NCI-H1436 treated with DMSO at 0.1 percent for 48 hours (cell line): ENCODE data around the gene ACOT7.

Experiments used
- DNase-seq: peaks from one replicate; lab custom pipeline; 2025; lab: John Stamatoyannopoulos, UW

The ACOT7 gene

GRCh38 chr1:6268415-6268814, 125.2 kb downstream of the ACOT7 start:
- no peak for DNase-seq

DNA sequence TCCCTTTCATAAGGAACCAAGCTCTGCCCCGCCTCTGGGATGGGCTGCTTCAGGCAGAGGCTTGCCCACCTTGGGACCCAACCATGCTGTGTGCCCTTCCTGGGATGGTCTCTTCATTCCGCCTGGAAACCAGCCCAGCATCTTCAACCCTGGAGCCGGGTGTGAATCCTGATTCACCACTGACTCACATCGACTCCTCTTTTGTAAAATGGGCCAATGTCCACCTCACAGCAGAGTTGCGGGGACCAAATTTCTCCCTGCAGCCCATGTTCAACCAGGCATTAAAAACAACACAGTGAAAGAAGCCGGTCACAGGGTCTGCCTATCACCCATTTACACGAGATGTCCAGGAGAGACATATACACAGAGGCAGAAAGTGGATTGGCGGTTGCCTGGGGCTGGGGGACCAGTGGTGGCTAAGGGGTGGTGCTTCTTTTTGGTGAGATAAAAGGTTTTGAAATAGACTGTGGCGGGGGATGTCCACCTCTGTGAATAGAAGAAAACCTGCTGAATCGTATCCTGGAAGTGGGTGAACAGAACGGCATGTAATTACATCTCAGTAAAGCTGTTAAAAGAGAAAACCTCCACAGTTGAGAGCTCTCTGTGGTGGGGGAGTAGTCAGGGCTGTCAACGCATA, 125.8 kb downstream of the ACOT7 start:
- DNase-seq = no peak

- no peak for DNase-seq
Observed at GRCh38 chr1:6266641-6267040, 126.9 kb downstream of the ACOT7 start.

- DNase-seq = no peak
Observed at GRCh38 chr1:6265151-6265550, 128.4 kb downstream of the ACOT7 start.

- DNase-seq = no peak
Observed at GRCh38 chr1:6263716-6264115, 129.9 kb downstream of the ACOT7 start.

- no peak for DNase-seq
Observed at GRCh38 chr1:6262555-6263420, 130.8 kb downstream of the ACOT7 start.

- no peak for DNase-seq
Observed at GRCh38 chr1:6261615-6261995, 132.0 kb downstream of the ACOT7 start.

GRCh38 chr1:6260961-6261614, 132.5 kb downstream of the ACOT7 start, which contains the start of gene GPR153:
Gene GPR153, minus strand, starts transcription at chr1:6261098. Its CDS starts 6,193 bp downstream, at chr1:6254905.
- no peak for DNase-seq

DNA sequence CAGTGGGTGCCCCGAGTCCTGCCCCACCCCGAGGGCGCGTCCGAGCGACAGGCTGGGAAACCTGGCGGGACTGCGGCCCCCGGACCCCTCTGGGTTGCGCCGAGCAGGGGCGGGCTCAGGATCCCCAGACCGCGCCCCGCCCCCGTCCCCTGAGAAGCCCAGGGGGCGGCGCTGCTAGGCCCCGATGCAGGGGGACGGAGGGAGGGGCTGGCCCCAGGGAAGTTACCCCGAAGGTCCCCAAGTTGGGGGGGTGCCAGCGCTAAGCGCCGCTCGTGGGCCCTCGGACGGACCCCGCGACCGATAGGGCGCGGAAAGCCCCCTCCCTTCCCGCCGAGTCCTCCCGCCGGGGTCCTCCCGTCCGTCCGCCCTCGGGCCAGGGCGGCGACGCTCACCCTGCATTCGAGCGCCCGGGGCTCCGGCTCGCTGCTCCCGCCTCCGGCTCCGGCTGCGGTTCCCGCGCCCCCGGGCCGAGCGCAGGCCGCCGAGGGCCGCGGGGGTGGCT, 133.1 kb downstream of the ACOT7 start:
- no peak for DNase-seq

DNA sequence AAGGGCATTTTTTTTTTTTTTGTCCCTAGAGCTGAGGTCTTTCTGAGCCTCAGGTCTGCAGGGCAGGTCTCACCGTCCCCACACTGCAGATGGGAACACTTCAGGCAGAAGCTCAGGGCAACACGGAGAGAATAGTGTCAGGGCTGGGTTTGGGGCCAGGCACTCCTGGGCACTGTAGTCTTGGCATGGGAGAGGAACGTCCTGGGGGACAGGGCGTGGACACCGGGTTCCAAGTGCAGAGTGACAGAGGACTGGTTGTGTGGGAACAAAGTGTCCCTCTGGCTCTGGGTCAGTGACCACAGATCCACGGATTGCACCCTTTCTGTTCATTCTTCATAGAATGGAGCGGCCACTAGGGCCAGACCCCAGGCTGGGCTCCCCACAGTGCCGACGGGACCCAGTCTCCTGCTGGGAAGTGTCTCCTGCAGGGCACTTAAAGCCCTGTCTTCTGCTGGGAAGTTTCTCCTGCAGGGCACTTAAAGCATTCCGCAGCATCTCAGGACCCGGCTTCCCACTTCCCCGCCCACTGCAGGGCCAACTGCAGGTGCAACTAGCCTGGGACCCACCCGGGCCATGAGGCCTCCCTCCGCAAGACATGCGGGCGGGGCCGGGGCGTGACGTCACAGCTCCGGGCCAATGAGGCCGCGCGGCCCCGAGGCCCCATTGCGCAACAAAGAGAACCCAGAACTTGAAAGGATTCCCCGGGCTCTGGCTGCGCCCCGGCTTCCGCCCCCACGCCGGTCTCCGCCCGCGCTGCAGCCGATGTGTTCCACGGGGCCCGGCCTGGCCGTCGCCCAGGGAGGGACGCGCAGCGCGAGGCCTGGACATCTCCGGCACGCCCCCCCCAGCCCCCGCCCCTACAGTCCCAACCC, 133.8 kb downstream of the ACOT7 start:
- DNase-seq = no peak

- DNase-seq = no peak
Observed at GRCh38 chr1:6258675-6259074, 134.9 kb downstream of the ACOT7 start.

- DNase-seq = no peak
Observed at GRCh38 chr1:6257541-6258069, 136.0 kb downstream of the ACOT7 start.

DNA sequence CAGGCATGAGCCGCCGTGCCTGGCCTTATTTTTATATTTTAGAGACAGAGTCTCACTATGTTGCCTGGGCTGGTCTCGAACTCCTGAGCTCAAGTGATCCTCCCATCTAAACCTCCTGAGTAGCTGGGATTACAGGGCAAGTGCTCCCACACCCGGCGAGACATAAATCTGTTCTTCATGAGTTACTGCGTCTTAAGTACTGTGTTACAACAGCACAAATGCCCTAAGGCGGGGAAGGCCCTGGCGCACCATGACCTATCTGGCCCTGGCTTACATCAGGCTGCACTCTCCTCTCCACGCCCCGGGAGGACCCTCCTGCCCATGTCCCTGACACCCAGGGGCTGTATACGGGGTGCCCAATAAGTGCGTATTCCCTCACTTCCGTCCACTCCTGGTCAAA, 136.9 kb downstream of the ACOT7 start:
- no peak for DNase-seq

DNA sequence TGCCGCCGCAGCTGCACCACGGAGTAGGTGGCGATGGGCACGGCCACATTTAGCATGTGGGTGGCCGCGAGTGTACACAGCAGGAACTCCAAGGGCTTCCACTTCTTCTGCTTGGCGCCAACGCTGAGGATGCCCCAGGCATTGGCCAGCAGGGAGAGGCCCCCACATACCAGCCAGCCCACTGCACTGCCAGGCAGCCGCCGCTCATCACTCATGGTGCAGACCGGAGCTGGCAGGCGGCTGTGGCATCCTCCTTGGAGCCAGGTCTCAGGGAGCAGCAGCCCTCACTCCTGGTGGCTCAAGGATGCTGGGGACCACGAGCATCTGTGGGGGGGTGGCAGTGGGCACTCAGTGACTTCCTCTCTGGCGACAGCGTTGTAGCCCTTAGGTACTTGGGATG, 138.9 kb downstream of the ACOT7 start:
- DNase-seq = no peak

DNA sequence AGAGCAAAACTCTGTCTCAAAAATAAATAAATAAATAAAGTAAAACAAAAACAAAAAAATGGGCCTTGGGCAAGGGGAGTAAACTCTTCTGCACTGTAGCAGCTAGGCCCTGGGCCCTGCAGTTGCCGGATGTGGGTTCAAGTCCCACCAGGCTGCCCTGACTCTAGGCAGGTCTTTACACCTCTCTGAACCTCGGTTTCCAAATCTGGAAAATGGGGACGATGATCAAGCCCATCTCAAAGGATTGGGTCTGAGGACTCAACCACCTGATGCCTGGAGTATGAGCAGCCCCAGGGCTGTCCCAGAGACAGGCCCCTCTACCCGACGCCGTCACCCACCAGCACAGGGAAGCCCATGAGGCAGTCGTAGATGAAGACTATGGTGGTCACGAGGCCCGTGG, 140.2 kb downstream of the ACOT7 start:
- no peak for DNase-seq

DNA sequence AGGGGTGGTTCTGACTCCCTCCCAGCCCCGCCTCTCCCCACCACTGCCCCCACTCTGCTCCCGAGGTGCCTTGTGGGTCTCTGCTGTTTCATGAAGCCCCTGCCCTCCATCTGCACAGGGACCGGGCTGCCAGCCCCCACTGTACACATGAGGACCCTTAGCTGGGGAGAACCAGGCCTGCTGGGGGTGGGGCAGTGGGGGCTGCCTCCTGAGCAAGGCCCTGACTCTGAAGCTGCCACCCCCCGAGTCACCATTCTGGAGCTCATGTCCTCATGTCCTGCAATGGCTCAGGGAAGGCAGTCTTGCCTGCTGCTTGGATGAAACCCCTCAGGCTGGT, 141.2 kb downstream of the ACOT7 start:
- no peak for DNase-seq

- no peak for DNase-seq
Observed at GRCh38 chr1:6251681-6252373, 141.7 kb downstream of the ACOT7 start.

DNA sequence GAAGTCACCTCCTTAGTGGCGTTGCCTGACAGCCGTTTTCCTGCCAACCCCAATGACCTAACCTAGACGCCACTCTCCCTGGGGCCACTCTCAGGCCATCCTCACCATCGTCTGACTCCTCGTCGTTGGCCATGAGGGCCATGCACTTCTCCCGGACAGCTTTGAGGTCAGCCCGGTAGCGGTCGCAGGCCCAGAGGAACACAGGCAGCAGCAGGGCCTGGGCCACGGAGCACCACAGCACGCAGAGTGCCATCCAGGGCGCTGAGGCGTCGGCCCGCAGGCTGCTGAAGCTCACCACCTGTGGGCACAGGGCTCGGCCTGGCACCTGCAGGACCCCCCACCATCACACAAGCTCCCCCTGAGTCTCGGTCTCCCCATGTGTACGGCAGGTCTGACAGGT, 142.3 kb downstream of the ACOT7 start:
- DNase-seq = no peak

GRCh38 chr1:6249739-6250689, 143.6 kb downstream of the ACOT7 start:
- DNase-seq = no peak
